GM12878 (cell line): ENCODE data around the gene BTBD10. TPM values are rescaled to one million over a fixed set of nuclear protein-coding genes. Genes with fewer than 3 reads are reported as not detected.
A peak's percentile ranks its signal among the peaks of the same experiment; 100 is the strongest.

Experiments
- ATAC-seq: fragments of 200-7000 bp; cut with Tn5 transposase; 3 replicates; pipeline ENCODE4 v1.9.1; 2020; ENCODE audit warnings: mild to moderate bottlenecking, moderate library complexity
- BruUV-seq: library from RNA; stranded (reverse); fragments of 400-500 nt; replicated peaks from 2 replicates; lab custom pipeline; 2021; lab: Mats Ljungman, UMichigan
- CTCF ChIA-PET: fragments of 300-600 bp; sonication (Branson Sonifier 250); formaldehyde crosslinking; extraction: SDS; loops from one replicate; lab custom pipeline; 2021; ENCODE audit warnings: inconsistent platforms; lab: Yijun Ruan, JAX
- POLR2A ChIA-PET: fragments of 350-600 bp; formaldehyde crosslinking; extraction: SDS; loops from one replicate; lab custom pipeline; 2021; ENCODE audit warnings: inconsistent platforms; lab: Charles Lee
- RAD21 ChIA-PET: fragments of 300-600 bp; sonication (Branson Sonifier 250); formaldehyde crosslinking; loops from one replicate; lab custom pipeline; 2023; ENCODE audit warnings: antibody characterized with exemption; ENCODE audit not compliant: unreplicated experiment; lab: Charles Lee
- SMC1A ChIA-PET: fragments of 300-600 bp; sonication (Branson Sonifier 250); formaldehyde crosslinking; loops from one replicate; lab custom pipeline; 2023; ENCODE audit not compliant: unreplicated experiment, uncharacterized antibody; lab: Charles Lee
- DNase-seq: peaks from one replicate; pipeline ENCODE4 v3.0.0-alpha.2; 2011; ENCODE audit warnings: low read depth, low spot score
- FAIRE-seq: peaks from 3 replicates; lab custom pipeline; 2011; peaks lifted over from hg19 to GRCh38; lab: Jason Lieb, UNC
- H2AFZ ChIP-seq: 2 replicates; pipeline ENCODE4 v1.6.0; 2011; ENCODE audit warnings: low read depth, low read length, control low read depth; ENCODE audit not compliant: control insufficient read depth
- H3K27ac ChIP-seq: 2 replicates; pipeline ENCODE4 v1.5.1; 2011; ENCODE audit warnings: control low read depth; ENCODE audit not compliant: control insufficient read depth, insufficient read depth
- H3K27me3 ChIP-seq, 2 experiments: replicated peaks in 1 of 2; 2 replicates each; pipeline versions ENCODE4 v1.6.0 to v1.6.1; 2011; ENCODE audit warnings: low read length in 1 of 2; ENCODE audit not compliant: control insufficient read depth in 2 of 2, insufficient read depth in 2 of 2
- H3K36me3 ChIP-seq, 2 experiments: 2 replicates each; pipeline ENCODE4 v1.5.1; 2011; ENCODE audit warnings: low read length in 1 of 2; ENCODE audit not compliant: control insufficient read depth in 2 of 2, insufficient read depth in 2 of 2
- H3K4me1 ChIP-seq: 2 replicates; pipeline ENCODE4 v1.6.1; 2011; ENCODE audit warnings: mild to moderate bottlenecking, low read length, moderate library complexity, mixed read lengths; ENCODE audit not compliant: control insufficient read depth, insufficient read depth
- H3K4me2 ChIP-seq: 2 replicates; pipeline ENCODE4 v1.6.0; 2011; ENCODE audit warnings: control low read depth; ENCODE audit not compliant: control insufficient read depth, insufficient read depth
- H3K4me3 ChIP-seq: fragments of 200-600 bp; sonication (generic); 2 replicates; pipeline ENCODE4 v1.5.1; 2016
- H3K79me2 ChIP-seq: 2 replicates; pipeline ENCODE4 v1.6.0; 2011; ENCODE audit warnings: low read length; ENCODE audit not compliant: control insufficient read depth, insufficient read depth
- H3K9ac ChIP-seq: 2 replicates; pipeline ENCODE4 v1.8.0; 2011; ENCODE audit warnings: low read length, control low read depth, mixed read lengths; ENCODE audit not compliant: control insufficient read depth, insufficient read depth
- H3K9me3 ChIP-seq: replicated peaks from 3 replicates; pipeline ENCODE4 v1.5.1; 2011; ENCODE audit warnings: mild to moderate bottlenecking, low read length; ENCODE audit not compliant: control insufficient read depth, insufficient read depth
- H4K20me1 ChIP-seq: 2 replicates; pipeline ENCODE4 v1.6.0; 2011; ENCODE audit not compliant: control insufficient read depth, insufficient read depth
- CTCF ChIP-seq, 3 experiments: IDR thresholded peaks in 2 of 3; conservative IDR thresholded peaks in 1 of 3; 2 replicates each; pipeline ENCODE4 v1.5.1; 2011; ENCODE audit warnings: low read depth in 3 of 3, low read length in 3 of 3, mild to moderate bottlenecking in 3 of 3, control low read depth in 2 of 3, moderate library complexity in 2 of 3, inconsistent platforms in 1 of 3, mixed read lengths in 1 of 3; ENCODE audit not compliant: control insufficient read depth in 2 of 3, insufficient read depth in 1 of 3; ENCODE audit errors: extremely low read depth in 1 of 3
- IRF4 ChIP-seq: IDR thresholded peaks from 2 replicates; pipeline ENCODE4 v1.6.1; 2011; ENCODE audit warnings: low read depth, low read length
- MEF2B ChIP-seq: fragments of 450-650 bp; IDR thresholded peaks from 2 replicates; pipeline ENCODE4 v1.6.1; 2018; ENCODE audit warnings: mild to moderate bottlenecking, moderate library complexity; ENCODE audit not compliant: partially characterized antibody, poor library complexity, severe bottlenecking
- WGBS: methylation state at CpG from one replicate; pipeline ENCODE4 v1.1.6; 2016; ENCODE audit warnings: low lambda C conversion rate; ENCODE audit not compliant: insufficient replicate concordance, insufficient coverage; ENCODE audit errors: missing lambda C conversion rate; 5-methylcytosine and 5-hydroxymethylcytosine counted together
- in situ Hi-C: fragments of 300-500 bp; cut with MboI; formaldehyde crosslinking; loops from 9 replicates; pipeline ENCODE4 v1.14.3; 2018; ENCODE audit warnings: mixed read lengths
- intact Hi-C: fragments of 100-400 bp; cut with micrococcal nuclease; formaldehyde crosslinking; loops from one replicate; pipeline ENCODE4 v1.14.2; 2022; ENCODE audit not compliant: unreplicated experiment
- polyA plus RNA-seq, 11 experiments: library from polyadenylated mRNA; depleted of rRNA in 4 of 11; unstranded in 6 of 11; stranded (reverse) in 5 of 11; fragments of >200 nt; fragmentation: Nextera tagmentation in 4 of 11; fragmentation: Illumina TruSeq in 1 of 11; extraction: Ambion mirVana in 4 of 11; extraction: Trizol in 1 of 11; gene quantifications; 1 replicate in 1 of 11; 2 replicates in 10 of 11; pipeline versions ENCODE4 v1.2.1 to v1.2.3, GENCODE V29; 2011 to 2016; ENCODE audit warnings: inconsistent platforms in 2 of 11, missing spikeins in 2 of 11, low read depth in 1 of 11
- total RNA-seq, 4 experiments: library from RNA; depleted of rRNA in 3 of 4; stranded (reverse); fragments of >200 nt in 3 of 4; fragmentation: Illumina TruSeq in 1 of 4; extraction: Trizol in 1 of 4; gene quantifications; 2 replicates each; pipeline versions ENCODE4 v1.2.1 to v1.2.3, GENCODE V29; 2013 to 2021
- TF ChIP-seq, protein P1 (sequence below): fragments of 450-650 bp; IDR thresholded peaks from 2 replicates; pipeline ENCODE4 v1.6.1; 2017; ENCODE audit warnings: low read depth, mild to moderate bottlenecking, moderate library complexity

Gene BTBD10
- total and polyA plus RNA-seq, 10 of the 15 experiments (the other 5 are each of a cell fraction or from before 2014, with no cell fraction given) = 20.8 to 38.8 (median 26.9) TPM

DNA sequence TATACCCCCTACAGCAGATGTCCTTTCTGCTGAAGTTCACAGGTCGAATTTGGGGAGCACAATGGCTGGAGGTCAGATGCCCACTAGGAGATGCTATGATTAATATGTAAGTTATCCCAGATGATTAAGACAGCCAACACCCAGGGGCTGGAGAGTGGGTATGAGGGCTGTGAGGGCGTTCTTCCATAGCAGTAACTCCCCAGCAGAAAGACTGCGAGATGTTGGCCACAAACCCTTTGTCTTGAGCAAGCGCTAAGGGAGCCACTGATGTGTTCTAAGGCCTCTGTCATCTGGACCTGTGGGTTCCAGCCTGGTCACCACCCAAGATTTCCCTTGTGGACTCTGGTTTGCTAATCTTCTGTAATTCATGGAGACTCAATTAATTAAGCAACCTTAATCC is 107.8 kb downstream of the BTBD10 start (continued):
- TF ChIP-seq, protein P1, sequence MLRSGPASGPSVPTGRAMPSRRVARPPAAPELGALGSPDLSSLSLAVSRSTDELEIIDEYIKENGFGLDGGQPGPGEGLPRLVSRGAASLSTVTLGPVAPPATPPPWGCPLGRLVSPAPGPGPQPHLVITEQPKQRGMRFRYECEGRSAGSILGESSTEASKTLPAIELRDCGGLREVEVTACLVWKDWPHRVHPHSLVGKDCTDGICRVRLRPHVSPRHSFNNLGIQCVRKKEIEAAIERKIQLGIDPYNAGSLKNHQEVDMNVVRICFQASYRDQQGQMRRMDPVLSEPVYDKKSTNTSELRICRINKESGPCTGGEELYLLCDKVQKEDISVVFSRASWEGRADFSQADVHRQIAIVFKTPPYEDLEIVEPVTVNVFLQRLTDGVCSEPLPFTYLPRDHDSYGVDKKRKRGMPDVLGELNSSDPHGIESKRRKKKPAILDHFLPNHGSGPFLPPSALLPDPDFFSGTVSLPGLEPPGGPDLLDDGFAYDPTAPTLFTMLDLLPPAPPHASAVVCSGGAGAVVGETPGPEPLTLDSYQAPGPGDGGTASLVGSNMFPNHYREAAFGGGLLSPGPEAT = no peak
- no peak for TF ChIP-seq MEF2B

DNA sequence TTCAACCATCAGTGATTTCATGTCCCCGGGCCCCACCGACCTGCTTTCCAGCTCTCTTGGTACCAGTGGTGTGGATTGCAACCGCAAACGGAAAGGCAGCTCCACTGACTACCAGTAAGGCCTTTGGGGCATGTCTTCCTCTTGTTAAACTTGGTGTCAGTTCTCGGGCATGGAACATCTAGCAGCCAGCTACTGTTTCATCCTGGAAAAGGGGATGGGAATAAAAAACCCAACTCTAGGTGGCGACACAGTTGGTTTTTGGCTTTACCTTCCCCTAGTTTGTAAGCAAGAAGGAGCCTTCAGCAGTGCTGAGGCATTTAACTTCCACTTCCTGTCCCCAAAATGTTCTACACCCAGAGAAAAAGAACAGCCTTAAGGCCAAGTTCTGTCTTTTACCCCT is 108.7 kb downstream of the BTBD10 start:
- ChIA-PET CTCF (interaction anchor here (0.7 to 2.5 kb wide), 12 partner anchors 9 to 981 kb away, joined by 3 to 12 read pairs (median 3); no protein-coding TSS in a partner anchor), RAD21 (no interaction called here), SMC1A (interaction anchor here (0.6 to 1.8 kb wide), 3 partner anchors 10 to 117 kb away, joined by 3 to 7 read pairs (median 3); no protein-coding TSS in a partner anchor), POLR2A (interaction anchor here (0.8 kb wide), 1 partner anchor 36 kb away, joined by 3 read pairs; no protein-coding TSS in a partner anchor)
- peaks cover 11 to 20% of the 10 kb centered on the region in 2 experiments for H3K36me3 ChIP-seq
- H3K27me3 ChIP-seq = no peaks in the 10 kb centered on the region
- H3K4me1 ChIP-seq = no peaks in the 10 kb centered on the region
- in situ Hi-C loops (no loop called here), intact Hi-C loops (no loop called here)
- no peaks in the 10 kb centered on the region for H3K9me3 ChIP-seq
- TF ChIP-seq CTCF (IDR thresholded peaks at IDR 0.05 in 2 of 3, conservative IDR thresholded peaks at IDR 0.05 in 1 of 3; ENCODE audit: control insufficient read depth in 2 of 3, extremely low read depth in 1 of 3, insufficient read depth in 1 of 3, low read depth in 3 of 3, low read length in 3 of 3) (peak; percentile 23 to 30 (median 29); a peak in 4 of 6 replicates), IRF4 (no peak)
- peak; percentile 7 for FAIRE-seq
- H3K27ac ChIP-seq = no peak overlapping the region
- no peak overlapping the region for H3K4me2 ChIP-seq
- H2AFZ ChIP-seq = no peak overlapping the region
- no peak for DNase-seq
- ATAC-seq = peak; percentile 22; the same call in 2 of the 3 replicates
- no peaks in the 10 kb centered on the region for H3K79me2 ChIP-seq
- WGBS = 69% methylated on average over 6 of the region's 6 CpGs
- no peak overlapping the region for H3K4me3 ChIP-seq
- no TSS peak for BruUV-seq
- no peaks in the 10 kb centered on the region for H4K20me1 ChIP-seq
- H3K9ac ChIP-seq = no peak overlapping the region
